Endothelial cell of umbilical vein (primary cell): ENCODE results near the gene SEMA7A.

Experiments used
- EZH2 ChIP-seq: IDR thresholded peaks from 2 replicates; pipeline ENCODE4 v1.6.1; 2012; ENCODE audit warnings: borderline replicate concordance, low read depth, mild to moderate bottlenecking, moderate library complexity, low read length, inconsistent platforms; ENCODE audit not compliant: severe bottlenecking
- FOS ChIP-seq: IDR thresholded peaks from 2 replicates; pipeline ENCODE4 v1.6.1; 2011; ENCODE audit warnings: mild to moderate bottlenecking, low read length, moderate library complexity, borderline replicate concordance; ENCODE audit not compliant: insufficient read depth
- GATA2 ChIP-seq: IDR thresholded peaks from 2 replicates; pipeline ENCODE4 v1.7.0; 2011; ENCODE audit warnings: low read depth, mild to moderate bottlenecking, moderate library complexity, mixed read lengths, low read length; ENCODE audit not compliant: insufficient read length, insufficient read depth
- JUN ChIP-seq: IDR thresholded peaks from 2 replicates; pipeline ENCODE4 v1.6.1; 2011; ENCODE audit warnings: borderline replicate concordance, low read depth; ENCODE audit not compliant: insufficient read length, insufficient read depth
- MAX ChIP-seq: IDR thresholded peaks from 2 replicates; pipeline ENCODE4 v1.6.1; 2011; ENCODE audit not compliant: insufficient read depth, insufficient read length
- MYC ChIP-seq: IDR thresholded peaks from one replicate; pipeline ENCODE4 v1.6.1; 2011; ENCODE audit warnings: mild to moderate bottlenecking, low read depth, low read length
- POLR2A ChIP-seq: IDR thresholded peaks from 2 replicates; pipeline ENCODE4 v1.6.1; 2012; ENCODE audit warnings: low read depth, mild to moderate bottlenecking, control low read depth, low read length
- POLR2AphosphoS5 ChIP-seq: IDR thresholded peaks from 2 replicates; pipeline ENCODE4 v1.6.1; 2012; ENCODE audit warnings: low read depth, mild to moderate bottlenecking, control low read depth, low read length, moderate library complexity; ENCODE audit not compliant: insufficient read depth
- TF ChIP-seq, protein P1 (sequence below), 2 donors: IDR thresholded peaks; 1 replicate in 1 of 2; 2 replicates in 1 of 2; pipeline ENCODE4 v1.5.1; 2011; ENCODE audit warnings: low read length in 2 of 2, mild to moderate bottlenecking in 2 of 2, moderate library complexity in 2 of 2, control low read depth in 1 of 2, inconsistent platforms in 1 of 2, low read depth in 1 of 2; ENCODE audit not compliant: insufficient read depth in 1 of 2; ENCODE audit errors: extremely low read depth in 1 of 2

DNA sequence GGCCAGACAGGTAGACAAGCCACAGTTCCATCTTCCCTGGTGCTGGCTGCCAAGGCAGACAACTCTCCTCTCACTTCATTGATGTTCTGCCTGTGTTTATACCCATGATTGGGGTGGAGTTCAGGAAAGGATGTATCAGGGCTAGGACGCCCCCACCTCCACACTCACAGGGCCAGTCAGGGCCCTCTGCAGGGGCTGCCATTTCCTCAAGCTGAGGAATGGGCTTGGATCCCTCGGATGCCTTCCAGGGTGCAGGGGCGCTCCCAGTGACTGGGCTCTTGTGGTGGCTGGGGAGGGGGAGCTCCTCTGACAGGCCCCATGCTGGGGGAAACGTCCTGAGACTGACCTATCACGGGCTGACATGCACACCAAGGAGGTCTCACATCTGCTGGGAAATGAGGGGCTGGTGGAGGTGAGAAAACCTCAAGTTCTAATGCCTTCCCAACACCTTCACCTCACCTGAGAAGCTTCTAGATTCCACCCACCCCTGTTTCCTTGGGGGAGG, 31.4 kb downstream of the SEMA7A start:
- TF ChIP-seq, protein P1, sequence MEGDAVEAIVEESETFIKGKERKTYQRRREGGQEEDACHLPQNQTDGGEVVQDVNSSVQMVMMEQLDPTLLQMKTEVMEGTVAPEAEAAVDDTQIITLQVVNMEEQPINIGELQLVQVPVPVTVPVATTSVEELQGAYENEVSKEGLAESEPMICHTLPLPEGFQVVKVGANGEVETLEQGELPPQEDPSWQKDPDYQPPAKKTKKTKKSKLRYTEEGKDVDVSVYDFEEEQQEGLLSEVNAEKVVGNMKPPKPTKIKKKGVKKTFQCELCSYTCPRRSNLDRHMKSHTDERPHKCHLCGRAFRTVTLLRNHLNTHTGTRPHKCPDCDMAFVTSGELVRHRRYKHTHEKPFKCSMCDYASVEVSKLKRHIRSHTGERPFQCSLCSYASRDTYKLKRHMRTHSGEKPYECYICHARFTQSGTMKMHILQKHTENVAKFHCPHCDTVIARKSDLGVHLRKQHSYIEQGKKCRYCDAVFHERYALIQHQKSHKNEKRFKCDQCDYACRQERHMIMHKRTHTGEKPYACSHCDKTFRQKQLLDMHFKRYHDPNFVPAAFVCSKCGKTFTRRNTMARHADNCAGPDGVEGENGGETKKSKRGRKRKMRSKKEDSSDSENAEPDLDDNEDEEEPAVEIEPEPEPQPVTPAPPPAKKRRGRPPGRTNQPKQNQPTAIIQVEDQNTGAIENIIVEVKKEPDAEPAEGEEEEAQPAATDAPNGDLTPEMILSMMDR (IDR thresholded peaks at IDR 0.05; ENCODE audit: extremely low read depth in 1 of 2, insufficient read depth in 1 of 2, low read depth in 1 of 2, low read length in 2 of 2) = no peak
- TF ChIP-seq JUN (no peak), EZH2 (no peak), POLR2A (no peak), POLR2AphosphoS5 (no peak), MAX (no peak), FOS (no peak), GATA2 (no peak), MYC (no peak)
